Peyer's patch (tissue), 4 donors: ENCODE data around the gene TADA2A.

Source experiments
- CTCF ChIP-seq, 6 experiments: fragments of 450-650 bp in 4 of 6; fragments of 200-600 bp in 2 of 6; sonication (generic) in 1 of 6; IDR thresholded peaks; one replicate each; pipeline ENCODE4 v1.5.1; 2017 to 2019; ENCODE audit warnings: antibody characterized with exemption in 6 of 6, mild to moderate bottlenecking in 3 of 6, moderate library complexity in 1 of 6
- POLR2A ChIP-seq, 2 donors: fragments of 450-650 bp; IDR thresholded peaks; one replicate each; pipeline ENCODE4 v1.5.1; 2017; ENCODE audit warnings: antibody characterized with exemption in 2 of 2, mild to moderate bottlenecking in 2 of 2, moderate library complexity in 2 of 2

GRCh38 chr17:37392024-37392590, 14.6 kb upstream of the TADA2A start:
- no peak for TF ChIP-seq POLR2A (IDR thresholded peaks at IDR 0.05)
- no peak for TF ChIP-seq CTCF (IDR thresholded peaks at IDR 0.05)
